HG02642 (cell line): ENCODE measurements around the gene RAB37.

Source experiments
- ATAC-seq: cut with Tn5 transposase; IDR thresholded peaks from one replicate; pipeline ENCODE4 v1.9.1; 2021; ENCODE audit warnings: mild to moderate bottlenecking; ENCODE audit not compliant: unreplicated experiment, poor library complexity

Gene RAB37

DNA sequence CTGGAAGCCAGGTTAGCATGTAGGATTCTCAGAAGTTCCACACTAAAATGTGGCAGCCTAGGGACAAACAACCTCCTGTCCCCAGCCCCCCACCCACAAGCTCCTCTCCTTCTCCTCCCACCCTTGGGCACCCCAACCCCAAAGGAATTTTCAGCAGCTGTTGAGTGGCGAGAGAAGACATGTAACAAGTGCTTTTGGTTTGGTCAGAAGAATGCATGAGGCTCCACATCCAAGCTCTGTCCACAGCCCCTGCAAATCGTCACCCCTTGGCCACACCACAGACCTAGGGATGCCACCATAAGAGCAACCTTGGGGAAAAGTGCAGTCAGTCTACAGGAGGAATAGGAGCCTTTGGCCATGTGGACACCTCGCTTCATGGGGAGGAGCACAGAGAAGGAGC, 11.9 kb upstream of the RAB37 start:
- ATAC-seq = no peak

DNA sequence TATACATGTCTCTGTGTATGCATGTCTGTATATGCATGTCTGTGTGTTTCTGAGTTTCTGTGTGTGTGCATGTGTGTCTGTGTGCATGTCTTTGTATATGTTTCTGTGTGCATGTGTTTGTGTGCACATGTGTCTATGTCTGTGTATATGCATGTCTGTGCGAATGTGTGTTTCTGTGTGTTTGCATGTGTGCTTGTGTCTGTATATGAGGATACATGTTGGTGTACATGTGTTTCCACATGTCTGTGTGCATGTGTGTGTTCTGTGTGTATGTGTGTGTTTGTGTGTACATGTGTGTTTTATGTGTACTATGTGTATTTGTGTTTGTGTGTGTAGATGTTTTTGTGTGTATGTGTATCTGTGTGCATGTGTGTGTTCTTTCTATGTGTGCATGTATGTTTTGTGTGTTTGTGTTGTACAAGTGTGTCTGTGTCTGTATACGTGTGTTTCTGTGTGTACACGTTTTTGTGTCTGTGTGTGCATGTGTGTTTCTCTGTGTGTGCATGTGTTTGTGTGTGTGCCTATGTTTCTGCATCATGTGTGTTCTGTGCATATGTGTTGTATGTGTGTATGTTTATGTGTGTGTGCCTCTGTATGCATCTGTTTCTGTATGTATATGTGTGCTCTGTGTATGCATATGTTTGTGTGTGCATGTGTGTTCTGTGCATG, 8.9 kb upstream of the RAB37 start:
- no peak for ATAC-seq

DNA sequence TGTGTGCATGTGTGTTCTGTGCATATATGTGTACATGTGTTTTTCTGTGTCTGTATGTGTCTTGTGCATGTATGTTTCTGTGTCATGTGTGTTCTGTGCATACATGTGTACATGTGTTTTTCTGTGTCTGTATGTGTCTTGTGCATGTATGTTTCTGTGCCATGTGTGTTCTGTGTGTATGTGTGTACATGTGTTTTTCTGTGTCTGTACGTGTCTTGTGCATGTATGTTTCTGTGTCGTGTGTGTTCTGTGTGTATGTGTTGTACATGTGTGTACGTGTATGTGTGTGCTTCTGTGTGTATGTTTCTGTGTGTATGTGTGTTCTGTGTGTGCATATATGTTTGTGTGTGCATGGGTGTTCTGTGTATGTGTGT, 8.4 kb upstream of the RAB37 start:
- no peak for ATAC-seq

GRCh38 chr17:74729368-74729767, 7.7 kb upstream of the RAB37 start:
- no peak for ATAC-seq

GRCh38 chr17:74729866-74730265, 7.2 kb upstream of the RAB37 start:
- ATAC-seq = no peak

- ATAC-seq = no peak
These were observed 6.3 kb upstream of the RAB37 start for GRCh38 chr17:74730491-74731346.

DNA sequence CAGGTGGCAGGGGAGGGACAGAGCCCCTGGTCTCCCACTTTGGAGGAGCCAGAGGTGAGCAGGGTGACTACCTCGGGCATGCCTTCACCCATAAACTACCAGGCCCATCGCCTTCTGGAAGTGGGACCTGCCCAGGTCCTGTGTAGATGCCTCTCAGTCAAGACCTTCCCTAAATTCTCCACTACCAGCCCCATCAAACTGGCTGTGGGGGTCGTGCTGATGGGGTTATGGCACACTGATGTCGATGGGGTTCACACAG, 5.8 kb upstream of the RAB37 start:
- ATAC-seq = no peak

- no peak for ATAC-seq
These were observed 4.8 kb upstream of the RAB37 start for GRCh38 chr17:74732042-74732867.

DNA sequence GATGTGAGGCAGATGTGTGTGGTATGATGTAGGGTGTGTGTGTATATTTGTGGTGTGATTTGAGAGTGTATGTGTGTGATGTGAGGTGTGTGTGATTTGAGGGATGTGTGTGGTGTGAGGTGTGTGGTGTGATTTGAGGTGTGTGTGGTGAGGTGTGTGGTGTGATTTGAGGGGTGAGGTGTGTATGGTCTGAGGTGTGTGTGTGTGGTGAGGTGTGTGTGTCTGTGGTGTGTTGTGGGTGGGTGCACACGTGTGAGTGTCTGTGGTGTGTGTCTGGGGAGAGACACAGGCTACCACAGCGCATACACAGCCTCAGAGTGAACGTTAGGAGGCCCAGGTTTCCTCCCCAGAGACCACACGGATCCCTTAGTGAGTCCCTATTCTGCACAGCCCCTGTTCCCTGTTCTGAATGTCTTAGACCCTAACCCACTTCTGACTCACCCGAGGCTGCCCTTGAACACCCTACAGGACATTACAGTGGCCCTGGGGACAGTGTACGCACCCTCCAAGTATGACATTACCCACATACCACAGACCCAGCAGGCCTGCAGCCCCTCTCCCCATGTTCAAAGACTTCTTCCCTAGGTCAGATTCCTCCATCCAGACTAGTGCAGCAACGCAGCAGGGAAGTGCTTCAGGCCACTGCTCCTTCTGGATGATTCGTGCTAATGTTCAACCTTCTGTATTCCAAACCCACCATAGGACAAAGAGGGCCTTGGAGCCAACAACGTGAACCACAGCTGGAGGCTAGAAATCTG, 3.5 kb upstream of the RAB37 start:
- no peak for ATAC-seq

DNA sequence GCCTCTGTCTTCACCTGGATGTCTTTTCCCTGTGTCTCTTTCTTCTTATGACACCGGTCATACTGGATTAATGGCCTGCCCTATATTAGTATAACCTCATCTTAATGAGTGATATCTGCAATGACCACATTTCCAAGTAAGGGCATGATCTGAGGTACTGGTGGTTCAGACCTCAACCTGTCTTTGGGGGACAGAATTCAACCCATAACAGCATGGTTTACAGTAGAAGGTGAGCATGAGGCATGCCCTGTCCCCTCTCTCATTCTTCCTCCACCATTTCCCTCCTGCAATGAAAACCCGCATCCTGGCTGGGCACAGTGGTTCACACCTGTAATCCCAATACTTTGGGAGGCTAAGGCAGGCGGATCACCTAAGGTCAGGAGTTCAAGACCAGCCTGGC, 2.8 kb upstream of the RAB37 start:
- ATAC-seq = no peak

- no peak for ATAC-seq
These were observed 419 bp downstream of the RAB37 start for GRCh38 chr17:74737299-74738050.

DNA sequence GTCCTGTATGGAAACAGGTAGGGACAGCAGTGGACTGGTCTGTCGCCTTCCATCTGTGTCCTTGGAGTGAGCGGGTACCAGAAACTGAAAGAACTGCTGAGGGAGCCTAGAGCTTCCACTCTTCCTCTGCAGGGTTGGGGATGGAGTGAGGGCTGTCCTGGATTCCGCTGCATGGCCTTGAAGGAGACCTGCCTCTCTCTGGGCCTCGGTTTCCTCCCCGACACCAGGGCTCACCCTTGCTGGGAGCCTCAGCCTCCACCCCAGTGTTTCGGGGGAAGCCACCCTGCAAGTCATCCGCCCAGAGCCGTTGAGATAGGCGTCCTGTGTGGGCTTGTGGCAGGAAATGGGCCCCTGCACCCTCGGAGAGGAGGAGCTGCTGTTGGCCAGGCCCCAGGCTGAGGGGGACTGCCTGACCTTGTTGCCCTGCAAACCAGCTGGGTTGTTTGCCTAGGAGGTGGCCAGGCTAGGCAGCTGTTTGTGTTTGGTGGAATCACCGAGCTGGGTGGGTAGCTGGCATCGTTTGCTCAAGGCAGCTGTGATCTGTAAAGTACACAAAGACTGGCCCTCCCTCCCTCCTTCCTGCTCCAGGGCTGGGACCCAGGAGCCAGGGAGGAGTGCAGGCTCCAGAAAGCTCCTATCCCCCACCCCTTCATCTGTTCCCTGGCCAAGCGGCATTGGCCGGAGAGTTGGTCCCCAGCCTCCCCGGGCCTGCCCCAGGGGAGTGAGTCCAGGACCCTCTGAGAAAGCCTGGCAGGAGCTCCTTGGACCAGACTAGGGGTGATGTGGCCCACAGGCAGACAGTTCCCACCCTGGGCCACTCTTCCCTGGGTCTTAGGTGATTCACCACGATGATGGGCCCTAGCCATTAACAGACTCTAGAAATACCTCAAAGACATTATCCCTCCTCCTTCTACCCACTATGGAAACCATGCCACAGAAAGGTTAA, 1.3 kb downstream of the RAB37 start:
- peak; percentile 44 for ATAC-seq

GRCh38 chr17:74739227-74739831, 2.3 kb downstream of the RAB37 start:
- no peak for ATAC-seq

DNA sequence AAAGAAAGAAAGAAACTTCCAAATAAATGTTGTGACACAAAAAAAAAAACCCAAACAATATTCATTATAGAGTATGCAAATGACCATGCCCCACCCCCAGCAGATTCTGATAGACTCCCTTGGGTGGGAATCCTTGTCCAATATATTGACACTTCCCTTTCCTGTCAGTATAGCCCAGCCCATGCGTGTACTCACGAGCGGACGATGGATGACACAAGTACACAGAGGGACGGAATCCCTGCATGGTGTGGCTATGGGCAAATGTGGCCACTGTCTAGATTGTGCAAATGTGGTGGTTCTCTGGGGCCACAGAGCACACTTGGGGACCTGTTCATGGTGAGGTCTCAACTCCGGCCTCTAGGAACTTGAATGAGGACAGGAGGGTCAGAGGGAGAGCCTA, 3.1 kb downstream of the RAB37 start:
- ATAC-seq = no peak

DNA sequence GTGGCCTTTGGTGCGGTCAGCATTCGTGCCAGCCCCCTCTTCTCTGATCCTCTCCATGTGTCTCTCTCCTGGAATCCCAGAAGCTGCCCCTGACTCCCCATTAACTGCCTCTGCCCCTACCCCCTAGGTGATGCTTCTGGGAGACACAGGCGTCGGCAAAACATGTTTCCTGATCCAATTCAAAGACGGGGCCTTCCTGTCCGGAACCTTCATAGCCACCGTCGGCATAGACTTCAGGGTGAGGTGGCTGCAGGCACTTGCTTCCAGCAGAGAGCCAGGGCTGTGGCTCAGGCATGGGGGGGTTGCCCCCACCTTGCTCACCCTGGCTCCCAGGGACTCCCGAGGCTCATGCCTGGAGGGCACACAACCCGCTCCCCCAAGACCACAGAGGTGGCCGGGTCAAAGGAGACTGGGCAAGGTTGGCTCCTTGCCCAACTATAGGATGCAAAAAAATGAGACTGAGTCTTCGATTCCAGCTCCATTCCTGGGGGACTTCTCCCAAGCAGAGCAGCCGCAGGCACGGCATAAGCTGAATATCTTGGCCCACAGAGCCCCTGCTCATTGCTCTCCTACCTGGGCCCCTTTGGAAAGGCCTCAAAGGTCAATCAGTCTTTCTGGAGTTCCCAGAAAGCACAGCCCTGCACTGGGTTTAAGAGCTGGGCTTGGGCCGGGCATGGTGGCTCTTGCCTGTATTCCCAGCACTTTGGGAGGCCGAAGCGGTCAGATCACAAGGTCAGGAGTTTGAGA, 3.8 kb downstream of the RAB37 start:
- ATAC-seq = no peak

DNA sequence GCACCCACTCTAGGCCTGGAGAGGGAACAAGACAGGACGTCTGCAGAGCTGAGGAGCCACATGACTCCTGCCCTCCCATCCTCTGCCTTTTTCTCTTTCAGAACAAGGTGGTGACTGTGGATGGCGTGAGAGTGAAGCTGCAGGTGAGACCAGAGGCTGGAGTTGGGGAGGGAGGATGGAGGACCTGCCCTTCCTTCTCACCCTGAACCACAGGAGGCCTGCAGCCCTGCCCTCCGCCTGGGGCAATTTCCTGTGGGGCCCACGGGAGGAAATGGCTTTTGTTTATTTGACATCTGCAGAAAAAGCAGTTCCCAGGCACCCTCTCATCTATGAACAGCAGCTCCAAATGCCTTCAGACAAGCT, 5.1 kb downstream of the RAB37 start:
- peak; percentile 43 for ATAC-seq

DNA sequence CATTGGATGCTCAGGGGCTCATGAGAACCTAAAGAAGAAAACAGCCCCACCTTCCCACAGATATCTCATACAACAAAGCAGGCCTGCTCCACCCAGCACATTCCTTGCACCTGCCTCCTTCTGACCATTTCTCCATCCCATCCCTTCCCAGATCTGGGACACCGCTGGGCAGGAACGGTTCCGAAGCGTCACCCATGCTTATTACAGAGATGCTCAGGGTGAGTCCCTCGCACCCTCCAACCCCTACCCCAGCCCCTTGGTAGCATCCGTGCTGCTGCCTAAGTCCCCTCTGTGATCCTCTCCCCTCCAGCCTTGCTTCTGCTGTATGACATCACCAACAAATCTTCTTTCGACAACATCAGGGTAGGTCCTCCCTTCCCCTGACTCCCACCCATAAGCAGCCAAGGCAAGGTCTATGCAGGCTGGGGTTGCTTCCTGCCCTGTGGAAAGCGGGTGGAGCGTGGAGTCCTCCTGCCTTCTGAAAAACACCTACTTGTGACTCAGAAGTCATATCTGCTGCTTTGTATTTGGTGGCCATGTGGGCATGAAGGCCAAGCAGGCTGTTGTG, 6.0 kb downstream of the RAB37 start:
- ATAC-seq = no peak

DNA sequence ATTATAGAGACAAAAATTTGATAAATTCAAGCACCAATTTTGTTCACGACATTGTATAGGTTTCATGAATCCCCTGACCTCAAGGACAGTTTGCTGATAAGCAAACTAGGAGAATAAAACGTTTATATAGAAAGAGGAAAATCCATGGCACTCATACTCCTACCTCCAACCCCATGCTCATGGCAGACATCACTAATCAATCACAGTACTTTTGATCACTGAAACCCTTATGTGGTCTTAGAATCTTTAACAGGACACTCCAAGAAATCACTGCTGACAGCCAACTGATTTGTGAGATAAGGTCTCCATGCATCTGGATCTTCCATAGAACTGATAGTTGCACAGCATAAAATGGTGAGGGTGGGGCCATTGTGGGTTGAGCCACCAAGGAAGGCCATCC, 6.7 kb downstream of the RAB37 start:
- ATAC-seq = no peak
